COR-L47 (cell line): Measurements from ENCODE around the gene KRT36.

Experiments
- DNase-seq: peaks from one replicate; lab custom pipeline; 2025; lab: John Stamatoyannopoulos, UW

Gene KRT36

DNA sequence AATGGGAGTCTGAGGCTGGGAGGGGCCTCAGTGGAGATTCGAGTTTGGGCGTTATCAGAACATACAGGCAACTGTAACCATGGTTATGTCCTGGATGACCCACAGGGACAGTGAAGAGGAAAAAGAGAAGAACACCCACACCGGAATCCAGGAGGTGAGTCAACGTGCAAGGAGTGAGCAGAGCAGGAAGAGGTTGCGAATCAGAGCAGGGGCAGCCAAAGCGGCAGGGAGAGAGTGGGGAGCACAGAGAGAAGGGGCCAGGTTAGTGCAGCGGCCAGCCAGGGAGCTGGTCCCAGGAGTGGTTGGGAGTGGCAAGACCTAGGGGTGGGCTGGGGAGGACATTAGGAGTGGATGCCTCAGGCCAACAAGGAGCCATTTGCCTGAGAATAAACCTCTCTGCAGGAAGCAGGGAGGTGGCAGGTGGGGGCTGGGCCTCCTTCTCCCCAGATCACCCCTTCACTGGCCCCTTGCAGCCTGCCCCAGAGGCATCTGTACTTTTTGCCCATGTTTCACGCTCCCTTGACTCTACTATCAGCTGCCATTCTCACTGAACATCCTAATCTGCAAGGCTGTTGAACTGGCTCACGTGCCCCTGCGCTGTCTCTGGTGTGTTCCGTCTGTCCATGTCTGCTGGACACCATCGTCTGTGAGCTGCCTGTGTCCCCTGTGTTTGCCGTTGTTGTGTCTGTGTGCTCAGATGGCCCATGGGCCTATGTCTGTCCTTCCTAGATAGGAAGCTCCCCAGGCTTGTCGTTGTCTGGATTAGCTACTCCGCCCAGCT is 10.6 kb upstream of the KRT36 start:
- no peak for DNase-seq

DNA sequence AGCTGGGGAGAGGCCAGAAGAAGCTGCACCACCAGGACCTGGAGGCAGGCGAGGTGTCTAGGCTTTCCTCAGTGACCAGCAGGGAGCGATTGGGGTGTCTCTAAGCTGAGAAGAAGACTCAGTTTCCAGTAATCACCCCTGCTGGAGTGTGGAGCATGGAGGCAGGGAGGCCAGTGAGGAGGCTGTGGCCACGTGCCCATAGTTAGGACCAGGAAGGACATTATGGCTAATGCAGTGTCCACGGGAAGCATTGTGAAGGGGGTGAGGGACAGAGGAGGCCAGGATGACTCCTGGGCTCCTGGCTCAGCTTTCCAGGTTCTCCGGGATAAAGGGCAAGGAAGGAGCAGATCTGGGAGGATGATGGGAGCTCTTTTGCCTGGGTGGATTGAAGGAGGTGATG is 10.0 kb upstream of the KRT36 start:
- no peak for DNase-seq

DNA sequence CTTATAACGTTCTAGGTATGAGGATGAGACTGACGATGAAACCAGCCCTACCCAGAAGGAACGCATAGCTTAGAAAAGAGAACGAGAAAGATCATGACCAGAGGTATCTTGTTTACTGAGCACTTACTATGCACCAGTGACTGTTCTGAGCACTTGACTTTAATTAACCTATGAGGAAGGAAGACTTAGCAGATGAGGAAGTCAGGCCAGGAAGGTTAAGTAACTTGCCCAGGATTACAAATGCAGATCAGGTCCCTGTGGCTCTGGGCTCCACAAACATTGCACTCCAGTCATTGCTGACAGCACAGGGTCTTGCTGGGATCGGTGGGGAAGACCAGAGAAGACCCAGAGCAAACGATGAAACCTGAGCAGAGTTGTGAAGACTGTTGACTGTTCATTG is 8.6 kb upstream of the KRT36 start:
- no peak for DNase-seq

DNA sequence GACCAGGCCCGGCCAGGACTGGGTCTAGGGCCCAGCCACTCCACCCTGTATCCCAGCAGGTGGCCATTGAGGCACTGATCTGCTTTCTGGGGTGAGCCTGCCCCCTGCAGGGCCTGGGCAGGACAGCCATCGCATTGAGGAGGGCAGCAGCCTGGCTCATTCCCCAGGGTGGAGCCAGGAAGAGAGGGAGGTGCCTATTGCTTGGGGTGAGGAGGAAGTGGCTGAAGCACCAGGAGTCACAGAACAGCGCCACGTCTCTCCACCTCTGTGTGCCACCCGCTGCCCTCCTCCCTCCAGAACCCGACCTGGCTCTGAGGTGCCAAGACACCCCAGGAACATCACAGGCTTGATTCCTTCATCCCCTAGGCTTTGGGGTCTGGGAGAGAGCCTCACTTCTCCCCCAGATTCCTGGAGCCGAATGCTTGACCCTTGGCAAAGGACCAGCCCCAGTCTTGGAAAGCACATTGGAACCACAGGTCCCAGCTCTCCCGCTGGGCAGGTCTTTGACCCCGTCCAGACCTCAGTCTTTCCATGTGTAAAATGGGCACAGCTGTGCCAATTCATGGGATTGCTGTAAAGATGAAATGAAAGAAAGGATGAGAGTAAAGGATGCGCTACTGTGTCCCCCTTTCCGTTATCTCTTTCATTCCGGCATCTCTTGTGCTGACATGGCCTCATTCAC is 7.2 kb upstream of the KRT36 start:
- DNase-seq: peak; percentile 24

DNA sequence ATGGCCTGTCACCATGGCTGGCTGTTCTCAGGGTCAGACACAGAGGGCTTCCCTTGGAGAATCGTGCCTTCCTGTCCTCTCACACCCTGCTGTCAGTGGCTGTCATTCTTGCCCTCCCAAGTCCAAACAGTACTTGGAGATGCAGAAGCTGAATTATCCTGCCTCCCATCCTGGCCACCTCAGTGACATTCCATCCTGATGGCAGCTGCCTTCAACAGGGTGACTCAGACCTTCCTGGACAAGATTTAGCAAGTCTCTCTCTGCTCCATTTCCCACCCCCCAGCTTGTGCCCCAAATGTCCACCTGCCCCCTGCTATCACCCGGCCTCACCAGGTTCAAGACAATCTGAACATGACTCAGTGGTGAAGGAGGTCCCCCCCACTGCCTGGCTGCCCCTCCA is 4.8 kb upstream of the KRT36 start:
- no peak for DNase-seq

DNA sequence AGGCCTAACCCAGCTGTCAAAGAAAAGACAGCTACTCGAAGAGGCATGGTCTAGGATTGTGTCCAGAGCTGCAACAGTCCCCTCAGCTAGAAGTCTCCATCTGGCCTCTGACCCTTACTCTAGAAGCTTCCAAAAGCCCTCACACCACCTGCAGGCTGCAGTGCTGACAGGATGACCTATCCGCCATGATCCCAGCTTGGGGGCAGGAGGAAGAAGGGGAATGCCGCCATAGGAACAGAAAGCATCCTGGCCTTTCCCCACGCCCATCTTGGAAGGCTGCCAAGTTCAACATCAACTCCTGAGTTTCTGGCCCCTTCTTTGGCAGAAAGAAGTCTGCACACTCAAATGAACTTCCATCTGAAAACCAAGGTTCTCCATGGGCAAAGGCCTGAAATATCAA is 3.1 kb upstream of the KRT36 start:
- DNase-seq: peak; percentile 76

DNA sequence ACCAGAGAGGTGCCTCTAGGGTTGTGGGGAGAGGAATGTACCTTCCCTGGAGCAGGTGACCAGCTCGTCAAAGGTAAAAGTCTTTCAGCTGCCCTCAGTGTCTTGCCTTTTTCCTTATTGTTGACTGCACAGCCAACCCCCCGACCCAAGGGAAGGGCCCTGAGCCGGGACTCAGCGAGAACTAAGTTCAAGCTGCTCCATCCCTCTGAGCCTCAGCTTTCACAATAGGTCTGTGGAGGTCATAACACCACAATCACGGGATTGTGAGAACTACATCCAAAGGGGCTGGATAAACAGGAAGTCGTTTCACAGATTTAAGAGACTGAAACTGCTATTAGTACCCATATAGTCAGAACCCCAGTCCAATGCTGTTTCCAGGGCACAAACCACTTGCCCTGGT is 2.6 kb upstream of the KRT36 start:
- no peak for DNase-seq

DNA sequence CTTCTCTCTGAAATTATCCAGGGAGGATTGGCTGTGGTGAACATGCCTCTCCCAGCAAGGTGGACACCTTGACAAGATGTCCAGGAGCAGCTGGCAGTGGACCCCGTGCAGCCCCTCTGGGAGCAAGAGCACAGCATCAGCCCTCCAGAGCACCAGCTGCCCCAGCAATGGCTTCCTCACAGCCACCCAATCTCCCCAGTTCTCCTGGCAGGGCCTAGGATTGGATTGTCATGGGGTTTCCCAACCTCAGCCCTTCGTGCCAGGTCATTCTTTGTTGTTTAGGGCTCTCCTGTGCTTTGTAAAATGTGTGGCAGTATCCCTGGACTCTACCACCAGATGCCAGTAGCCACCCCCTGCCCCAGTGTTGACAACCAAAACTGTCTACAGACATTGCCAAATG is 1.8 kb upstream of the KRT36 start:
- DNase-seq: no peak

DNA sequence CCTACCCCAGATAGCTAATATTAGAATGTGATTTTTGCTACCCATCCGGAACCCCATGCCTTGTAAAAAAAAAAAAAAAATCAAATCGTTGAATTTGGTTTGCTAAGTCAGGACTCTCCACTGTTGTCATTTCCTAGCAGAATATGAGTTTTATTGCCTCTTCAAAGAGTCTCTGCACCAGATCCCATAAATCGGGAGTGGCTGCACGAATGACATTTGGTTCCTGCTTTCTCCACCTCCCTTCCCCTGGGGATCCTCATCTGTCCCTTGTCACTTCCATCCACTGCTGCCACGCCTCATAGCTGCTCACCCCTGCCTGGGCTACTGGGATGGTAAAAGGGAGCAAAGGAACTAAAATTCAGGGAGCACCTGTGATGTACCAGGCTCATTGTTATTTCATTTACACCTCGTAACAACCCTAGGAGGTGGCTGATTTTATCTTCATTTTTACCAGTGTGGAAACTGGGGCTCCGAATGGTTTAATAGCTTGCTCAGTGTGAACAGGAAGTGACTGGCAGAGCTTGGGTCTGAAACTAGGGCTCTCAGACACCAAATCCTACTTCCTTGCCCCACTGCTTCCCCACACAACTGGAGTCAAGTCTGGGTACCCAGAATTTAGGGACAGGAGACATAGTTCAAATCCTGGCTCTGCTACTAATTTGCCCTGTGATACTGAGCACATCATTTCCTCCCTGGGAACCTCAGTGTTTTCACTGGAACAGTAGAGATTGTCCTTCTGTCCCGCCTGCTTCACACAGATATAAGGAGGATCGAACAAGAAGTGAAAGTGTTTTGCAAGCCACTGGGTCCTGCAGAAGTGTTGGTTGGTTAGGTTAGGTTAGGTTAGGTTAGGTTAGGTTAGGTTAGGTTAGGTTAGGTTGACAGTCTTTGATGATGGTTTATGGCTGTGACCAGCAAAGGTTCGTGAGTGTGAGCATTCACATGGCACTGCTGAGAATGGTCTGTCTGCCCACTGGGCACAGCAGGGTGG is 585 bp upstream of the KRT36 start:
- DNase-seq: no peak

DNA sequence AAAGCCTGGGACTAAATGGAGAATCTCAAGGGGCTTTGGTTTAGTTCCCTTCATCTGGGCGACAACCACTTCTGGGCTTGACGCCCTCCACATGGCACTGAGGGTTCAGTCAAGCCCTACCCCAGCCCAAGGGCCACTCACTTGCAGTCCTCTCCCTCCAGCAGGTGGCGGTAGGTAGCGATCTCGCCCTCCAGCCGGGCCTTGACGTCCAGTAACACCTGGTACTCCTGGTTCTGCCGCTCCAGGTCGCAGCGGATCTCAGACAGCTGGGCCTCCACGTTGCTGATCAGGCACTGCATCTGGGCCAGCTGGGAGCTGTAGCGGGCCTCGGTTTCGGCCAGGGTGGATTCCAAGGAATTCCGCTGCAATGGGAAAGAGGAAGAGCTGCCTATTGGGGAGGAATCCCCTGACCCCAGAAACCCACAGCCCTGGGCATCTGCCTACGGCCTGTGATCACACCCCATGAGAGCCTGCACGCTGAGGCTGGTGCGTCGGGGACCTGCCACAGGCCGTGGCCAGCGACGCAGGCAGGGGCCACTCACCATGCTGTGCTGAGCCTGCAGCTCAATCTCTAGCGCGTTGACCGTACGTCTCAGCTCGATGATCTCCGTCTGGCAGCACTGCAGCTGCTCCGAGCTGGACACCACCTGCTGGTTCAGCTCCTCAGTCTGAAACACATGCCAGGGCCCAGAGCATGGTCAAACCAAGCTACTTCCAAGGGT is 2.7 kb downstream of the KRT36 start:
- DNase-seq: no peak

DNA sequence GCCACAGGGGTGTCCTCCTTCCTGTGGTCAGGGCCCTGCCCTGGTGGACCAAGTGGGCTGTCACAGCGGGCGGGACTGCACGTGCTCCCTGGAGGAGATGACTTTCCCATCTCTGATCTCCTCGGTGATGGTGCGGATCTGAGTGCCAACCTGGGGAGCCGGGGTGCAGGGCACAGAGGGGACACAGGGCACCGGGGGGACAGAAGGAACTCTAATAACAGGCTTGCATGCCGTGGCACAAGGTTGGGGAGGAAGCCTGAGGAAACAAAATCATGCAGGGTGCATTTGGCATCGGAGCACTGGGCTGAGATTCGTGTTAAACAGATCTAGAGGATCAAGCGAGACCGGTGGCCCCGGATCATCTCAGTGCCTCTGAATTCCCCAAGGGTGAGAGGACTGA is 3.4 kb downstream of the KRT36 start:
- DNase-seq: no peak

DNA sequence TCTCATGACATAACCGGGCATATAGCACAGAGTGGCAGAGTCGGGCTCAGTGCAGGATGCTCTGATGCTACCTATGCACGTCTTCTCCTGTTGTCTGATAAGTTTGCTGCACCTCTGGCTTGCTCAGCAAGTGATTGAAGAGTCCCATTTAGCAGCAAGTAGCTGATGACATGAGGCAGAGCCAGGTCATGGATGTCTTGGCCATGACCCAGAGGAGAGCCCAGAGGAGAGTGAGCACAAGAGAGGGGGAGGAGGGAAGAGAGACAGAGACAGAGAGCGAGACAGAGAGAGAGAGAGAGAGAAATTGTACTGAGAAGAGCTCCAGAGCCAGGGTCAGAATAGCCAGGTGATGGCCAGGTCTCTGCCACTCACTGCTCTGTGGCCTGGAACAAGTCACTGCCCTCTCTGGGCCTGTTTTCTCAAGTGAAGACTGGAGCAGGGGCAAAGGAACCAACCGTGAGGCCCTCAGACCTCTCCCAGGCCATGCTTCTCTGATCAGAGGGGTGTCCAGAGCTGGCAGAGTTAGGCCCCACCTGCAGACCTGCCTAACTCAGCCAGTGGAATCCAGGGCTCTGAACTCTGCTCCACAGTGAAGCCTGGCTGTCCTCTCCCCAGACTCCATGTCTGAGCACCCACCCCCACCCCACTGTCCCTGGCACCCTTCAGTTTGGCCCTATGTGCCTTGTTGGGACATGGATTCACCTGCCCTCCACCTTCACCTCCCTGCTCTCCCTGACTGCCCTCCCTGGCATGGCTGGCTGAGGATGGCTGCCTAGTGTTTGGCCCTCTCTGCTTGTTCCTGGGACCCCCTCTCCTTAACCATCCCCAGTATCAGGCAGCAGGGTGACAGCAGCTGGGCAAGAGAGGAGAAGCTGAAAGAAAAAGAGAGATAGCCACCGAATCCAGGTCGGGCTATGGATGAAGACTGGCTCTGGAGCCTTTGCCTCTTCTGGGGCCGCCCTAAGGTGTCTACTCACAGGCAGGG is 4.5 kb downstream of the KRT36 start:
- DNase-seq: no peak

DNA sequence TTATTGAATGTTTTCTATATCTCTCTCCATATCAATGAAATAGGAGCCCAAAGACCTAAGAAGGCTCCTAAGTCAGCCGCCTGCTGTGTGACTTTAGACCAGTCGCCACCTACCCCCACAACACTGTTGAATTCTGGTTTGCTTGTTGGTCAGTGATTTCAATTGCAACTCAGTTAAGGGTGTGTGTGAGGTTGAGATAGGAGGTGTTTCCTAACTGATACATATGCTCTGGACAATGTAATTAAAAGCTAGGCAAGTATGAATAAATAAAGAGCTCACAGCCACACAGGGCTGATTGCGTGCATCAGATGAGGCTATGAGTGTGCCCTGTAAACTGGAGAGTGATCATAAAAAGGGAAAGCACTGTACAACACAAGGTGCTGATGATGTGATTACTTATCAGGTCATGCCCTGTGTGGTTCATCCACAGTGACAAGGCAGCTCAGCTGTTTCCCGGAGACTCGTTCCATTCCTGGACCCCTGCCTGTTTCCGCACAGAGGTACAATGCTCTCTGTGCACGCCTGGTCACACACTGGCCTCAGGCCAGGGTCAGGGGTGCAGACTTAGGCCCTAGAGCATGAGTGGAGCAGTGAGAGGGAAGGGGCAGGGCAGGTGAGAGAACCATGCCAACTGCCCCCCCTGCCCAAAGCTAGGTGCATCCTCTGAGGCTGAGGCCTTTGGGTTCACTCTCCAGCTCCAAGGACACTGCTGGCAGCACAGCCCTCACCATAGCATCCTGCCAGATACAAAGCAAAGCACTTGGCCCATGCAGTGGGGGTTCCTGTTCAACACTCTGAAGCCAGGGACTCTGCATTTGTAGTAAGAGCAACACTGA is 5.5 kb downstream of the KRT36 start:
- no peak for DNase-seq

DNA sequence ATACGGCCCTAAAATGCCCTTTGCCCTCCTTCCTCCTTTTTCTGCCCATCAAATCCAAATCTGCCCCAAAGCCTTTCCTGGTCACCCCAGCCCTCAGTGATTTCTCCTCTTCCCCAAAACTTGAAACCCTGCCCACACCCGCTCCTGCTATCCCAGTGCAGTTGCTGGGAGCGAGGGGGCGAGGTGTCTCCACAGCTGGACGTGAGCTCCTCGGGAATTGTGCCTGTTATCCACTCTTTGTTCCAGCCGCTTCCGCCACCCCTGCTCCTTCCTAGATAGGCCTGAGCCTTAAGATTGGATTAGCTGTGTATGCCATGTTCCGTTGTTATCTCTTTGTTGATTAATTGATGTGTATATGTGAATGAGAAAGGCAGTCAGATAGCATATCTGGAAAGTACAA is 6.2 kb downstream of the KRT36 start:
- no peak for DNase-seq

DNA sequence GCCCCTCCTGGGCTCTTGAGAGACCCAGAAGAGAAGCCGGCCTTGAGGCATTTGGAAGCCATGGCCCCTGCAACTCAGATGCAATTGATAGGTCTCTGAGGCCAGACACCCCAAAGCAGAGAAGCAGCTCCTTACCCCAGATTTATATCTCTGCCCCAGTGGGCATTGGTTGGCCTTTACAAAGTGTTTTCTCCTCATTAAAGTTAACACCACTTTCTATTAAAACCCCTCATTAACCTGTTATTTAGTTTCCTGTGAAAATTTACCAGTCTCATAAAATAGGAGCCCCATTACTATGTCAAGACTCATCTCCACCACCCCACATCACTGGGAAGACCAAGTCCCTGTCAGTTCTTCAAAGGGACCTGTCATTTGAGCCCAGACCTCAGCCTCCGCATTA is 8.7 kb downstream of the KRT36 start, which contains the start of gene KRT35:
Gene KRT35, minus strand, starts transcription at position 116 of the 400 bp plus-strand sequence. Its CDS starts 54 bp downstream, at position 62.
- DNase-seq: no peak

DNA sequence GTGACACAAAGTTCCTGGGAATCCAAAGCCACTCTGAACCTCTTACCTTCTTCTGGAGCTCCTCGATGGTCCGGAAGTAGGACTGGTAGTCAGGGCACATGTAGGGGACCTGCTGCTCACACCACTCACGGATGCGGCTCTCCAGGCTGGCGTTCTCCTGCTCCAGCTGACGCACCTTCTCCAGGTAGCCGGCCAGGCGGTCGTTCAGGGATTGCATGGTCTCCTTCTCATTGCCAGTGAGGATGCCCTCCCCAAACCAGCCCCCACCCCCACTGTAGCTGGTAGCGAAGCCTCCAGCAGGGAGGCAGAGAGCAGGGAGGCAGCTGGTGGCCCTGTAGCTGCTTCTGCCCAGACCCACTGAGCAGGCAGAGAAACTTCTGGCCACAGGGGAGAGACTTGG is 9.1 kb downstream of the KRT36 start:
- DNase-seq: no peak

DNA sequence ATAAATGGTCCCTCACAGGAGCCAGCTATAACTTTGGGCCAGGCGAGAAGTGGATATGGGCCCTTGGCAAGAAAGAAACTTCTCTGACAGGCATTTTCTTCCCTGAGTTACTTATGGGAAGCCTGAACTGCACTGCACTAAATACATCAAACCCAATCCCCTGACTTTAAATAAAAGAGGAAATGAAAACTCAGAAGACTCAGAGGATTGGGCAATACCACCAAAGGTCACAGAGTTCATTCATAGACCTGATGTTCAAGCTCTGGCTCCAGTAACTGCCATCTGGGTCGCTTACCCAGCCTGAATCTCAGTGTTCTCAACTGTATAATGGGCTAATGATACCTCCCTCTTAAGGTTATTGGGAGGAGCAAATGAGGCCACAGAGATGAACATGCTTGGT is 9.6 kb downstream of the KRT36 start:
- DNase-seq: no peak

DNA sequence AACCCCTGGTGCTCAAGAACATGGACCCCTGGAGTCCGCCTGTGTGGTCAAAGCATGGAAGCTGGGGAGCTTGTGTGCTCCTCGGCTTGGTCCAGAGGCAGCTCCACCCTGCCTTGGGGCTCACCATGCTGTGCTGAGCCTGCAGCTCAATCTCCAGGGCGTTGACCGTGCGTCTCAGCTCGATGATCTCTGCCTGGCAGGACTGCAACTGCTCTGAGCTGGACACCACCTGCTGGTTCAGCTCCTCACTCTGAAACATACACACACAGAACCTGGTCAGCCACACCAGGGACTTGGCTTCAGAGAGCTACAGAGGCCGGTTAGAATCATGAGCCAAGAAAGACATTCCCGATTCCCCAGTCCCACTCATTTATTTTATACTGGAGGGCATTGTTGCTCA is 11.5 kb downstream of the KRT36 start:
- no peak for DNase-seq
